Activated CD4-positive, alpha-beta T cell treated with anti-CD3 and anti-CD28 coated beads, Interleukin-2, amount 50 U/mL, for 24 hours (primary cell): ENCODE results near the gene WDFY2.

Source experiments
- DNase-seq, 2 donors: peaks; one replicate each; pipeline ENCODE4 v3.0.0-alpha.2; 2020; ENCODE audit warnings: low read depth in 1 of 2, low spot score in 1 of 2

WDFY2 gene

DNA sequence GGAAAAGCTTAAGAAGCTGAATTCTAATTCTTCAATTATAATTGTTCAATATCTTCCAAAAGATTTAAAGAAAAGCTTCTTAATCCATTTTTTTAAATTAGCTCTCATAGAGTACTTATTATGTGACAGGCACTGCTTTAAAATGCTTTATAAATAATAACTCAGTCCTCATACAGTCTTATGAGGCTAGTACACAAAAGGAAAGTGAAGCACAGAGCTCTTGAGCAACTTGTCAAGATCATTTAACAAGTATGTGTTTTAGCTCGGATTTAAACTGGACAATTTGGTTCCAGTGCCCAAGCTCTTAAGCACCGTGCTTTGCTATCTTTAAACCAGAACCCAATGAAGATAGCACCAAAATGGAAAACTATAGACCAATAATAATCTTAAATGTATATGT is 113.6 kb downstream of the WDFY2 start:
- DNase-seq = no peak

DNA sequence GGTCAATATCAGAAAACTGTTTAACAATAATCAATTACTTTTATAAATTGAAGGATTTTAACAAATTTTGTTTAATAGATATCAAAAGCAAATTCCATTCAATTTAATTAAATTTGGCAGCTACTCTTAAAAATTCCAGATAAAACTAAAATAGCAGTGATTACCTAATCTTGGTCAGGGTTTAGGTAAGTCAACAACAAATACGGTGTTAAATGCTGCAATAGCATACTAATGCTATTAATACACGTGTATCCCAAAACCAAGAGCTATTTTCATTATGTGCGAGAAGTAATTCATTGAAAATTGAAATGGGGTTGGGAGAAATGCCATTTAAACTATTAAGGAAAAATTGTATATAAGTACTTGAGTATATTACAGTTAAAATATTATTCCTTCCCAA is 114.1 kb downstream of the WDFY2 start:
- DNase-seq = no peak

DNA sequence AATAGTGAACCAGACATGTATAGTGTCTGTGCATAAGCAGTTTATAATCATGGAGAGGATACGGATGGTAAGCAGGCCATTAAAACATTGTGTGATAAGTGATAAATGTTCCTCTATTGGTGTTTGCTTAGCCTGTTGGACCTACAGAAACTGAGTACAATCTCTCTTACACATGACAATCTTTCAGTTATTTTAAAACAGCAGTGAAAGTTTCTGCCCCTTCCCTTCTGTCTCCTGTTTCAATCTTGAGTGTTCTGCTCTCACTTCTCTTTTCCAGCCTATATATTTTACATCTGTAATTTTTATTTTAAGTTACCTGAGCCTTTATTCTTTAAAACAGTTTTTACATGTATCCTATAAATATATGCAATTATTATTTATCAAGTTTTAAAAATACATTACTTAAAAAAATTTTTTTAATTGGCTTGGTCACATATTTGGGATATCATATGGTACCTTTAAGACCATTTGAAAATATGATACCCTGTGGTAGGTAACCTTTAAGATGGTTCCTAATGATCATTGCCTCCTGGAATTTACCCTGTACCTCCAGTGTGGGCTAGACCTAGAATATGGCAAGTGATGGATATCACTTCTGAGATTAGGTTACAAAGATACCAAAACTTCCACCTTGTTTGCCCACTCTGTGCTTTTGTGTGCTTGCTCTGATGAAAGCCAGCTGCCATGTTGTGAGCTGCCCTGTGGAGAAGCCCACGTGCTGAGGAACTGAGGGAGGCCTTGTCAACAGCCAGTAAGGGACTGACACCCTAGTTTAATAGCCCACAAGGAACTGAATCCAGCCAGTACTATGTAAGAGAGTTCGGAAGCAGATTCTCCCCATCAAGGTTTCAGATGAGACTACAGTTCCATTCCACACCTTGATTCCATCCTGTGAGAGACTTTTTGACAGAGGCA is 120.4 kb downstream of the WDFY2 start:
- no peak for DNase-seq

DNA sequence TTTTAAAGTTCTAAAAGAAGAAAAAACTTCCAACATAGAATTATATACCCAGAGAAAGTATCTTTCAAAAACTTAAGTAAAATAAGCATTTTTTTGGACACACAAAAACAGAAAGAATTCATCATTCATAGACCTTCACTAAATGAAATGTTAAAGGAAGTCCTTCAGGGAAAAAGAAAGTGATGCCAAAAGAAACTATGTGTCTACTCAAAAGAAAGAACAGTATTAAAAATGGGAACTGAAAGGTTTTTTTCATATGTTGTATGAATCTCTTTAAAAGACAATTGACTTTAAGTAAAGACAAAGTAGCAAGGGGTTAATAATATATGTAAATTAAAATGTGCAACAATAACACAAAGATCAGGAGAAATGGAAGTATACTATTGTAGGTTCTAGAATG is 123.2 kb downstream of the WDFY2 start:
- no peak for DNase-seq

DNA sequence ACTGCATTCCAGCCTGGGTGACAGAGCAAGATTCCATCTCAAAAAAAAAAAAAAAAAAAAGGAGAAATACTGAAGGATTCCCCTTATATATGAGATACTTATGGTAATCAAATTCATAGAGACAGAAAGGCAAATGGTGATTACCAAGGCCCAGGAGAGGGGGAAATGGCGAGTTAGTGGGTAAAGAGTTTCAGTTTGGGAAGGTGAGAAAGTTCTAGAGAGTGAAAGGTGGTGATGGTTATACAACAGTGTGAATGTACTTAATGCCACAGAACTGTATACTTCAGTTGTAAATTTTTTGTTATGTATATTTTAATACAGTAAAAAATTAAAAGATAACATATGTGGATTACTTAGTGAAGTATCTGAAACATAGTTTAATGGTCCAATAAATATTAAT is 129.5 kb downstream of the WDFY2 start:
- no peak for DNase-seq

DNA sequence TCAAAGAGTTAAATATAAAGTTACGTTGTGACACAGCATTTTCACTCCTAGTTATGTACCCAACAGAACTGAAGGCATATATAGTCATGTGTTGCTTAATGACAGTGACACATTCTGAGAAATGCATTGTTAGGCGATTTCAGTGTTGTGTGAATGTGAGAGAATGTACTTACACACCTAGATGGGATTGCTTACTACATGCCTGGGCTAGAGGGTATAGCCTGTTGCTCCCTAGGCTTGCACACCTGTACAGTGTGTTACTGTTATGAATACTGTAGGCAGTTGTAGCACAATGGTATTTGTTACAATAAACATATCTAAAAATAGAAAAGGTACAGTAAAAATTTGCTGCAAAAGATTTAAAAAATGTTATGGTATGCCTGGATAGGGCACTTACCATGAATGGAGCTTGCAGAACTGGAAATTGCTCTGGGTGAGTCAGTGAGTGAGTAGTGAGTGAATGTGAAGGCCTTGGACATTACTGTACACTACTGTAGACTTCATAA is 130.5 kb downstream of the WDFY2 start:
- DNase-seq = no peak

DNA sequence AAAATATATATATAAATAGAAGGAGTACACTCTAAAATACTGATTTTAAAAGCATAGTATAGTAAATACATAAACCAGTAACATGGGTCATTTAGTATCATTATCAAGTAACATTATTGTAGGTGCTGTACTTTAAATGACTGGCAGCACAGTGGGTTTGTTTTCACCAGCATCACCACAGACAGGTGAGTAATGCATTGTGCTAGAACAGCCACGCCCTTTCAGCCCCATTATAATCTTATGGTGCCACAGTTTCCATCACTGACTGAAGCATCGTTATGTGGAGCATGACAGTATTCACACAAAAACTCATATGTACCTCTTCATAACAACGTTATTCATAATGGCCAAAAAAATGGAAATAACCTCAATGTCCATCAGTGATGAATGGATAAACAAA is 131.4 kb downstream of the WDFY2 start:
- DNase-seq = no peak

DNA sequence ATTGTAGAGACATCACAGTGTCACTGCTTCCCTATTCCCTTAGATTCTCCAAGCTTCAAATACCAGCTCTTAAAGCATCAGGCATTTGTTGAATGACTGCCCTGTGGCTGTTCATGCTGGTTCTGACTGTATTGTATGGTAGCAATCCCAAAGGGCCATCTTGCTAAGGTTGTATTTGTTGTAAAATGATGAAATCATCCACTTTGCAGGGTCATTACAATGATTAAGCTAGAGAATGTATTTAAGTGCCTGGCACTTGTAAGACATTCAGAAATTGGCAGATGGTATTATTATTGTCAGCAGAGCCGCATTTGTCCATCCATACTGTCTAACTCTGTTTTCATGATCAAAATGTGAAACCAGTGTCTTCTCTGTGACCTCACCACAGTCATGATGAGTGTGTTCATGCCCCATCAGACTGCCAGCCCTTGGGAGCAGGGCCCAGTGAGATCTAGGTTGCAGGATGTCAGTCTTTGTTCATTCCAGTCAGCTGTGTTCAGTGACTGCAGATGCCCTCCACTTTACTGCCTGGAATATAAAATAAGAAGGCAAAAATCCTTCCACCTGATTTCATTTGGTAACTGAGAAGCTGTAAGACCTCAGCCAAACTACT is 133.6 kb downstream of the WDFY2 start:
- no peak for DNase-seq

GRCh38 chr13:51719394-51719793 is 135.1 kb downstream of the WDFY2 start:
- DNase-seq = no peak

GRCh38 chr13:51721496-51721895 is 137.2 kb downstream of the WDFY2 start:
- DNase-seq = no peak

- no peak for DNase-seq
These were observed 139.3 kb downstream of the WDFY2 start for GRCh38 chr13:51723529-51723928.

- no peak for DNase-seq
These were observed 140.5 kb downstream of the WDFY2 start for GRCh38 chr13:51724721-51725120.

GRCh38 chr13:51726446-51727193 is 142.4 kb downstream of the WDFY2 start:
- no peak for DNase-seq

DNA sequence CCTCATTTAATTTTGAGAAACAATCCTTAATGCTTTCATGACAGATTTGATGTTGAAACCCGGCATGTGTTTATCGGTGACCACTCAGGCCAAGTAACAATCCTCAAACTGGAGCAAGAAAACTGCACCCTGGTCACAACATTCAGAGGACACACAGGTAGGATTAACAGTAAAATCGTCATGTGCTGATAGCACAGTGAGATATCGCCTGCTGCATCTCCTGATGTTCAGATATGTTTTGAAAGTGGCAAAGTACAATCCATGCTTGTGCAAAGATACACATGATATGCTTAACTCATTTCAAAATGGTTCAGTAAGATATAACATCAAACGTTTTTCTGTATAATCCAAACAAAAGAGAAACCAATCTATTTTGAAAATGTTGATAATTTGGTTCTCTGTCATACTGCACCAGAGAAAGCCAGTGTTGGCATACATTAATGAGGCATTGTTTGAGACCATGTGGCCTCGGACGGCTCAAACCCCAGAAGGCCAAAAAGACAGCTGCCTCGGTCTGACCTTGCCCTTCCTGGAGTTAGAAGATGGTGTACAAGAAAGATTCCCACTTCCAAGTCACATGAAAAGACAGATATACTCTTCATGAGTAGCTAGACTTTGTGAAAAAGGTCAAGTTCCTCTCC is 143.5 kb downstream of the WDFY2 start:
- DNase-seq = no peak

- no peak for DNase-seq
These were observed 144.0 kb downstream of the WDFY2 start for GRCh38 chr13:51728275-51728673.

DNA sequence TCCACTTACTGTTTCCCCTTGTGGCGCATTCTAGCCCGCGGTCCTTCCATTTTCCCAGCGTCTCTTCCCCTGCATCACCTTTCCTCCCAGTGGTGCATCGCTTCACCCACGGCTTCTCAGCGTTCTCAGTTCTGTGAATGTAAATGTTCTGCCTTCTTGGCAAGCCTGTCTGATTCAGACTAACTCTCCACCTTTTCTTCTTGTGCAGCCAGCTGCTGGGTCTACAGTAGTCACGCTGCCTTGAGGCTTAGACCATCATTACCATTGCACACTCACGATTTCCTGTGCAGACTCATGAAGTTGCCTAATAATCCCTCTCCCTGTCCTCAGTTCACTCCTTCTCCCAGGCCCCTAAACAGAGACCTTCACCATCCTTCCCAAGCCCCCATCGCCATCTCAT is 144.7 kb downstream of the WDFY2 start:
- DNase-seq = no peak

- DNase-seq = peak in 1 of 2 donors; percentile 23
These were observed 145.7 kb downstream of the WDFY2 start for GRCh38 chr13:51729866-51730553.

GRCh38 chr13:51730927-51731326 is 146.7 kb downstream of the WDFY2 start:
- DNase-seq = no peak

GRCh38 chr13:51731759-51732158 is 147.5 kb downstream of the WDFY2 start:
- no peak for DNase-seq

DNA sequence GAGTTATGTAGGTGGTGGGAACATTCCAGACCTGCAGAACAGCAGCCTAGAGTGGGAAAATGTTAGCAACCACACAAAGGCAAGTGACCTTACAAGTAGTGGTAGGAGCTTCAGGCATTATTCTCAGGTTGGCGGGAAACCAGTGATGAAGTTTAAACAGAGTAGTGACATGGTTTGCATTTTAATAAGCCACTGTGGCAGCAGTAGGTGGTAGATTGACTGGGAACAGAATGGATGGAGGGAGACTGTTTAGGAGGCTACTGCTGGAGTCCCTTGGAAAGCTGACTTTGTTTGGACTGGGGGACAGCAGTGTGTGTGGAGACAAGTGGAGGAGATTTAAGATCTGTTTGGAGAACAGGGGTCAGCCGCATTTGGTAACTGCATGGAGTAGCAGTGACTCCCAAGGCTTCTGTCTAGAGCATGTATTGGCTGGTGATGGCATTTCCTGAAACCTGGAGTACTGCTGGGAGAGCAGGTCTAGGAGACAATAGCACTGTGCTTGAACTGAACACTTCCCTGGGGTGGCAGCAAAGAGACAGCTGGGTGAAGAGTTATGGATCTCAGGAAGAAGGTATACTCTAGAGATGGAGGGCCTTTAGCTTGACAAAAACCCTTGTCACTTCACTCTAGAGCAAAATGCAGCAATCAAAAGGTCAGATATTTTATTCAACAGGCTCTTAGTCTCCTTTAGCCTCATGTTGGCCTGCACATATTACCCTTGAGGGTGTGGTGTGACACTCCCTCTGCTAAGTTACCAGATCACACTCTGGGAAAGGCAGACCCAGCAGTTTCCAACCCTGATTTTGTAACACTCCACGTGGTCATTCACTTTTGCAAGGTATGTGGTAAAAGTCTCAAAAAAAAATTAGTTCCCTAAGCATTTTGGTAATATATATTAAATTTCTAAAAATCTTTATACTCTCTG is 149.4 kb downstream of the WDFY2 start:
- DNase-seq = no peak
